Esophagus squamous epithelium (tissue), 4 donors: ENCODE results near the gene GCNT1.

Experiments
- POLR2A ChIP-seq, 4 donors: fragments of 450-650 bp; IDR thresholded peaks; one replicate each; pipeline ENCODE4 v1.6.1; 2017; ENCODE audit warnings: antibody characterized with exemption in 4 of 4, mild to moderate bottlenecking in 4 of 4, moderate library complexity in 3 of 4
- TF ChIP-seq, protein P1 (sequence below), 6 experiments: fragments of 450-650 bp in 4 of 6; fragments of 200-600 bp in 2 of 6; sonication (generic) in 2 of 6; IDR thresholded peaks; one replicate each; pipeline ENCODE4 v1.5.1; 2016 to 2019; ENCODE audit warnings: antibody characterized with exemption in 6 of 6, mild to moderate bottlenecking in 4 of 6, moderate library complexity in 4 of 6

DNA sequence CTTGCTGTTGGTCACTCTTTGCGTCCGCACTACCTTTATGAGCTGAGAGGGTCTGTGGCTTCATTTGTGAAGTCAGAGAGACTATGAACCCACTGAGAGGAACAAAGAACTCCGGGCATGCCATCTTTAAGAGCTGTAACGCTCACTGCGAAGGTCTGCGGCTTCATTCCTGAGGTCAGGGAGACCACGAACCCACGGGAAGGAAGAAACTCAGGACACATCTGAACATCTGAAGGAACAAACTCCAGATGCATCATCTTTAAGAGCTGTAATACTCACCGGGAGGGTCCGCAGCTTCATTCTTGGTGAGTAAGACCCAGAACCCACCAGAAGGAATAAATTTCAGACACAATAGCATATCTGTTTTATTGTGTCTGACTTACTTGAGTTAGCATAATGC lies 19.2 kb downstream of the GCNT1 start:
- TF ChIP-seq, protein P1, sequence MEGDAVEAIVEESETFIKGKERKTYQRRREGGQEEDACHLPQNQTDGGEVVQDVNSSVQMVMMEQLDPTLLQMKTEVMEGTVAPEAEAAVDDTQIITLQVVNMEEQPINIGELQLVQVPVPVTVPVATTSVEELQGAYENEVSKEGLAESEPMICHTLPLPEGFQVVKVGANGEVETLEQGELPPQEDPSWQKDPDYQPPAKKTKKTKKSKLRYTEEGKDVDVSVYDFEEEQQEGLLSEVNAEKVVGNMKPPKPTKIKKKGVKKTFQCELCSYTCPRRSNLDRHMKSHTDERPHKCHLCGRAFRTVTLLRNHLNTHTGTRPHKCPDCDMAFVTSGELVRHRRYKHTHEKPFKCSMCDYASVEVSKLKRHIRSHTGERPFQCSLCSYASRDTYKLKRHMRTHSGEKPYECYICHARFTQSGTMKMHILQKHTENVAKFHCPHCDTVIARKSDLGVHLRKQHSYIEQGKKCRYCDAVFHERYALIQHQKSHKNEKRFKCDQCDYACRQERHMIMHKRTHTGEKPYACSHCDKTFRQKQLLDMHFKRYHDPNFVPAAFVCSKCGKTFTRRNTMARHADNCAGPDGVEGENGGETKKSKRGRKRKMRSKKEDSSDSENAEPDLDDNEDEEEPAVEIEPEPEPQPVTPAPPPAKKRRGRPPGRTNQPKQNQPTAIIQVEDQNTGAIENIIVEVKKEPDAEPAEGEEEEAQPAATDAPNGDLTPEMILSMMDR (IDR thresholded peaks at IDR 0.05): no peak
- TF ChIP-seq POLR2A (IDR thresholded peaks at IDR 0.05): no peak
